GM18907 (cell line): ENCODE measurements around the gene BYSL.
A peak's percentile ranks its signal among the peaks of the same experiment; 100 is the strongest.

Source experiments
- ATAC-seq: cut with Tn5 transposase; IDR thresholded peaks from one replicate; pipeline ENCODE4 v1.9.1; 2021; ENCODE audit warnings: mild to moderate bottlenecking, moderate library complexity; ENCODE audit not compliant: unreplicated experiment

The BYSL gene, protein sequence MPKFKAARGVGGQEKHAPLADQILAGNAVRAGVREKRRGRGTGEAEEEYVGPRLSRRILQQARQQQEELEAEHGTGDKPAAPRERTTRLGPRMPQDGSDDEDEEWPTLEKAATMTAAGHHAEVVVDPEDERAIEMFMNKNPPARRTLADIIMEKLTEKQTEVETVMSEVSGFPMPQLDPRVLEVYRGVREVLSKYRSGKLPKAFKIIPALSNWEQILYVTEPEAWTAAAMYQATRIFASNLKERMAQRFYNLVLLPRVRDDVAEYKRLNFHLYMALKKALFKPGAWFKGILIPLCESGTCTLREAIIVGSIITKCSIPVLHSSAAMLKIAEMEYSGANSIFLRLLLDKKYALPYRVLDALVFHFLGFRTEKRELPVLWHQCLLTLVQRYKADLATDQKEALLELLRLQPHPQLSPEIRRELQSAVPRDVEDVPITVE

DNA sequence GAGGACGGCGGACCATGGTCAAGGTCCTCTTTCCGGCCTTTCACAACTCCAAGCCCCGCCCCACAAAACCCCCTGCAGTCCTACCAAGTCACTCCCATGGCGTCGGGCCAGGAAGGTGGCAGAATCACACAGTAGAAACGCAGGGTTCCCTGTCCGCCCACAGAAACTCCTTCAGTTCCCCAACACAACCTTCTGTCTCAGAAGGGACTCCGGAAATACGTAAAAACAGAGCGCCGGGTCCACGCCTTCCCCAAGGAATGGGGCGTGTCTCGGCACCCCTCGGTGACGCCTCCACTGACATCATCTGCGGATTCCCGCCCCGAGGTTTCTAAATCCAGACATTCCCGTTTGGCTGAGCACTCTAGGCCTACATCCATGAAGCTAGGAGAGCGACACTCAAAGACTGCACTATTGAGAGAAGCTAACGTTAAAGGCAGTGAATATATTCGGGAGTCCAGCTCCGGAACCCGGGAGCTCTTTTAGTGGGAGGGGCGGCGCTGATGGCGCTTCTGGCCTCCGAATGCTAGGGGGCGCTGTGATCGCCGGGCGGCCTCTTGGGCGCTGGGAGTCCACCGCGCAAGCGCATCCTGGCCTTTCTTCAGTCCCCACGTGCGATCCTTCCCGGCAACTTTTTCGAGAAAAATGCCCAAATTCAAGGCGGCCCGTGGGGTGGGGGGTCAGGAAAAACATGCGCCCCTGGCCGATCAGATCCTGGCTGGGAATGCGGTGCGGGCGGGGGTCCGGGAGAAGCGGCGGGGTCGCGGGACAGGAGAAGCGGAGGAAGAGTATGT is at the start of gene BYSL, which contains the start of gene MED20:
Gene BYSL (plus strand): TSS at position 579 of the 791 bp plus-strand sequence. CDS start 64 bp downstream, at position 643.
Gene MED20 (minus strand): TSS at position 219 of the 791 bp plus-strand sequence. CDS start 121 bp downstream, at position 98.
- ATAC-seq = peak; percentile 89

DNA sequence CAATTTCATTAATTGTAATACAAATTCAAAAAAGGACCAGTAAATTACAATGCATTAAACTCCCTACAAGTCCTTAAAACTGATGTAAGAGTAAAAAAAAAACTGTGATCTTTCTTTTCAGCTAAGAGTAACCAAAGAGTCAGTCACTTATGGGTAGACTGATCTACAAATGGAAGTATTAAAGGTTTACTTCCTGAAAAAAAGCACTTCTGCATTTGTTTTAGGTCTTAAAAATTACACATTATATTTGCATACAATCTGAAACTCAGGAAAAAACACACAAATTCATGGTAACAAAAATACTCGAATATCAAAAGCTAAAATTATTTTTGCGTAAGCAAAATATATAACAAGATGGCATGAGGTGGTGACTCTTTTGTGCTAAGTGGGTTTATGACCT is 49.6 kb upstream of the BYSL start:
- no peak for ATAC-seq

DNA sequence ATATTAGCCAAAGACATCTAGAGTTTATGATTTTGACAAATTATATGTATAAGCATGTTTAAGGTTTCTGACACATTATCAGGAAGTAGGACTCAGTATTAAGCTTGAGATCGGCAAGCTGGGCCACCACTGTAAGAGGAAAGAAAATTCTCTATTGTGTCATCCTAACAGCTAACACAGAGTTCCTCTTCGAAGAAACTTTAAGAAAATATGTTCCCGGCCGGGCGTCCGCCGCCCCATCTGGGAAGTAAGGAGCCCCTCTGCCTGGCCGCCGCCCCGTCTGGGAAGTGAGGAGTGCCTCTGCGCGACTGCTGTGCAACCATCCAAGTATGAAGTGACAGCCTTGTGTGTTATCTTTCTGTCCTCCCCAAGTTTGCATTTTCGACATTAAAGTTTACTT is 49.2 kb upstream of the BYSL start:
- no peak for ATAC-seq

DNA sequence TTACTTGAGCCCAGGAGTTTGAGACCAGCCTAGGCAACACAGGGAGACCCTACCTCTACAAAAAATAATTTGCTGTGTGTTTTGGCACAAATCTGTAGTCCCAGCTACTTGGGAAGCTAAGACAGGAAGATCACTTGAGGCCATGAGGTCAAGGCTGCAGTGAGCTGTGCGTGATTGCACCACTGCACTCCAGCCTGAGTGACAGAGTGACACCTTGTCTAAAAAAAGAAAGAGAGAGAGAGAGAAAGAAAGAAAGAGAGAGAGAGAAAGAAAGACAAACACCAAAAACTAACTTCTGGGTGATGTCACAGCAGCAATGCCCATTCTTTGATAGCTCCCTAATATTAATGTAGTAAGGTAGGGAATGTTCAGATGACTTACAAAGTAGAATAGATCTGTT is 46.6 kb upstream of the BYSL start:
- ATAC-seq = no peak

DNA sequence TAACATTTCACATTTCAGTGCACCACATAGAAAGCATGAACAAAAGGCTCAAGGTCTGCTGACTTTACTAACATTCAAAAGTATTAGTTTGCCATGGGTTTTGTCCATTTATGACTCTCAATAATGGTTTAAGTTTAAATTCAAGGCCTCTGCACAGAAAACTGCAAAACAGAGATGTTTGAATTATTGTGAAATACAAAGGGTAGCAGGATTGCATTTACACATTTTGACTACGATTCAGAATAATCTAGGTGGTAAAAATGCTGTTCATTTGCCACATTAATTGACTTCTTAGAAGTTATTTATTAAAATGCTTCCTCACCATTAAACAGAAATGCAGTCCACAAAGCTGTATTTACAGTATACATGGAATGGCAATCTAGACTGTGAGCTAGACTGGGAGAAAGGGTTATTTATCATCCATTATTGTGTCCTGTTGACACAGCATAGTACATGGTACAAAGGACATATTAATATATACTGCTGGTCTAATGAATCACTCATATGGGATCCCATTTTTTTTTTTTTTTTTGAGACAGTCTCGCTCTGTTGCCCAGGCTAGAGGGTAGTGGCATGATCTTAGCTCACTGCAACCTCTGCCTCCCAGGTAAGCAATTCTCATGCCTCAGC is 44.1 kb upstream of the BYSL start:
- no peak for ATAC-seq

DNA sequence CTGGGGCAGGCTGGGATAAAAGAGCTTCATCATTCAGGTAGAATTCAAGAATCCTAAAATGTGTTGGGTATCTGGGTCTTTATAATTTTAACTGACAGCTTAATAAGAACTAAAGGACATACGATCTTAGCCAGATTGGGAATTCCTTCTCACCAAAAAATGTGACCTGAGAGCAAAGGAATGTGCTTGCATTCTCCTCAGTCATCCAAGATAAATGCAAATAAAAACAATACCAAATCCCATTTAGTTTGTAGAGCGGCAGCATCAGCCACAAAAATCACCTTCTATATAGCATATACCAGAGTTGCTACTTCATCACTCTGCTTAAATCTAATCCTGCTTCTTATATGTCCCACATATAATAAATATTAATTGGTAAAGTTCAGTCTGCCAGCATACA is 43.1 kb upstream of the BYSL start:
- ATAC-seq = no peak

DNA sequence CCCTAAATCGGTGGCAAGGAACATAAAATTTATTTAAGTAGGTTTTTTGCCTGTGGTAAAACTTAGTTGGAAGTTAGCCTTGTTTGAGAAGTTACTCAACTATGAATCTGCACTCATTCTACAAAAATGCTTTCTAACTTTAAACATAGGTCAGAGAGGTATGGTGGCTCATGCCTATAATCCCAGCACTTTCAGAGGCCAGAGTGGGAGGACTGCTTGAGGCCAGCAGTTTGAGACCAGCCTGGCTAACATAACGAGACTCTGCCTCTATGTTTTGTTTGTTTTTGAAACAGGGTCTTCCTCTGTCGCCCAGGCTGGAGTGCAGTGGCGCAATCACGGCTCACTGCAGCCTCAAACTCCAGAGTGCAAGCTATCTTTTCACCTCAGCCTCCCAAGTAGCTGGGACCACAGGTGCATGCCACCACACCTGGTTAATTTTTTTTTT is 42.3 kb upstream of the BYSL start:
- ATAC-seq = no peak

DNA sequence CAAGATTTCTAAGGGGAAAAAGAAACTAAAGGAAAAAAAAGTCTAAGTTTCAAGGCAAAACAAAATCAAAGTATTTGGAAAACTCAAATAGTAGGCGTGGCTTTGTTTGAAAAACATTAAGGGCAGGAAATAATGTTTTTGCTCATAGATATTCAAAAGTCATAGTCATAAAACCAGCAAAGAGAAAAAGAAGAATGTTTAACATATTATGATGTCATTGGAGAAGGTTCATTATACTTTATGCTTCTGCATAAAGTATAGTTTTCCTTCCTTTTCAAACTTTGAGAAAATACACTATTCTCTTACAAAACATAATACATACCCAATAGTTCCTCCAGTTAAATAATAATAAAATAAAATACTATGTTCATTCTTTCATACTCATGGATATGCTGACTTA is 39.8 kb upstream of the BYSL start:
- no peak for ATAC-seq

DNA sequence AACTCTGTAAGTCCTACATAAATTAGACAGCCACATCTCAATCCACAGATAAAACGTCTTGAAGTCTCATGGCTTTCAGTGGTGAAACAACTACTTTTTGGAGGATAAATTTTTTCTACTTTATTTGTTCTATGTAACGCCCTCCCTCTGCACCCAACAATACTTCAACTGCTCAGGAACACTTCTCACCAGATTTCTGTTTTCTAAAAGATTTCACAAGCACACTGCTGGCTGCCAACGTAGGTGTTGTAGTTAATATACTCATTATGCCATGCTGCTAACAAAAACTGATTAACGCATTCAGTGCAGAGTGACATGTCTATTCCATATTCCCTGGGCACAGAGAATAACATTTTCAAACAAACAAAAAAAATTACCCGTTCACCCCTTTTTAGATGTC is 36.3 kb upstream of the BYSL start:
- no peak for ATAC-seq

DNA sequence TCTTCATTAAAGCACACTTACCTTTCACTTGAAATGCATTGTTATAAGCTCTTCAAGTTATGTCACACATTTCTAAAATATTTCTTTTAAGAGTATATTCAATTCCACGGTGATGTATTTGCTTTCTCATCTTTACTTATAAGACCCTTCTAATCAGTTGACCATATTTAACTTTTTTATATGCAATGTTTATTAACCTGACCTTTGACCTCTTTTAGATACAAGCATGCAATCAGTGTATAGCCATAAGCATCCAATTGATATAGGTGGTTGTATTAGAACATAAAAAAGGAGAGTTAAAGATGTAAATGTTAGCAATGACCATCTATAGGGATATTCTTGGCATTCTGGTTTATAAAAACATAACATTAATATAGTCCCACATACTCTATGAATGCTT is 35.4 kb upstream of the BYSL start:
- no peak for ATAC-seq

DNA sequence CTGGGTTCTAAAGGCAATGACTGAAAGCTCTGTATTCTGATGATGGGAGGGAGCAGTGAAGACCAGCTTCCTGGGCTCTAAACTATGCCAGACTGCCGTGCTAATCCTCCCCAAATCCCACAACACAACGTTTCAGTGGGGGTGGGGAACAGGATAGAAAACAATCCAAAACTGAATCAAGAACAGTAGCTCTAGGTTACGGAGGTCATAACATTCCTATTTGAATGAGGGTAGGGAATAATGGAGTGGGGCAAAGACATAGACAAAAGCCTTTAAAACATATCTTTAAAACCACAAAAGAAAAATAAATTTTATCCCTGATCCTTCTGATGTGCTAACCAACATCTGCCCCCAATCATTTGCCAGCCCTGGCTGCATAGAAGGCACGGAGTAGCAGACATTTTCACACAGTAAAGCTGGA is 34.0 kb upstream of the BYSL start:
- no peak for ATAC-seq

DNA sequence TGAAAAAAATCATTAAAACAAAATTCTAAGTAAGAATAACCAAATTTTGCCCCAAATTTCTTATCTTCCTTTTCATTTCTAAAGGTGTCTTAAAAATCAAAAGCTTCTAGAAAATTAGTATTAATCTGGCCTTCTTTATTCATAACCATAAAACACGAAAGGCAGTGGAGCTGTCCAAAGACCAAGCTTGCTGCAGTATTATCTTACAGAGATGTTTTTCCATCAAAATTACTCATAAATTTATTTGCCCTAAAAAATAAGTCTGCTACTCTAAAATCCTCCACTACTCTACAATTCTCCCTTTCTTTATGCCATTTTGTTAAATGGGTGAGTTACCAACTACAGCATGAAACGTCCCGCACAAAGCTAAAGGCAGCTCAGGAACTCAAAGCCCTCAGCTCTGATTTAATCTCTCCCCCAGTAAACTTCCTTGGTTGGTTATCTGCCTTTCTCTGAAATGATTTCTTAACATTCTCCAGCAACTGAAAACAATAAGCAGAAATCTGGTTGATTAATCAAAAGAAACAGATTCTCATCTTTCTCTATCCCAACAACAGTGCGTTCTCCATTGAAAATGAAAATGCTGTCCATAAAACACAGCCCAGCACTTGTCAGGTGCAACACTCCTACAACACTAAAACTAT is 28.3 kb upstream of the BYSL start:
- no peak for ATAC-seq

DNA sequence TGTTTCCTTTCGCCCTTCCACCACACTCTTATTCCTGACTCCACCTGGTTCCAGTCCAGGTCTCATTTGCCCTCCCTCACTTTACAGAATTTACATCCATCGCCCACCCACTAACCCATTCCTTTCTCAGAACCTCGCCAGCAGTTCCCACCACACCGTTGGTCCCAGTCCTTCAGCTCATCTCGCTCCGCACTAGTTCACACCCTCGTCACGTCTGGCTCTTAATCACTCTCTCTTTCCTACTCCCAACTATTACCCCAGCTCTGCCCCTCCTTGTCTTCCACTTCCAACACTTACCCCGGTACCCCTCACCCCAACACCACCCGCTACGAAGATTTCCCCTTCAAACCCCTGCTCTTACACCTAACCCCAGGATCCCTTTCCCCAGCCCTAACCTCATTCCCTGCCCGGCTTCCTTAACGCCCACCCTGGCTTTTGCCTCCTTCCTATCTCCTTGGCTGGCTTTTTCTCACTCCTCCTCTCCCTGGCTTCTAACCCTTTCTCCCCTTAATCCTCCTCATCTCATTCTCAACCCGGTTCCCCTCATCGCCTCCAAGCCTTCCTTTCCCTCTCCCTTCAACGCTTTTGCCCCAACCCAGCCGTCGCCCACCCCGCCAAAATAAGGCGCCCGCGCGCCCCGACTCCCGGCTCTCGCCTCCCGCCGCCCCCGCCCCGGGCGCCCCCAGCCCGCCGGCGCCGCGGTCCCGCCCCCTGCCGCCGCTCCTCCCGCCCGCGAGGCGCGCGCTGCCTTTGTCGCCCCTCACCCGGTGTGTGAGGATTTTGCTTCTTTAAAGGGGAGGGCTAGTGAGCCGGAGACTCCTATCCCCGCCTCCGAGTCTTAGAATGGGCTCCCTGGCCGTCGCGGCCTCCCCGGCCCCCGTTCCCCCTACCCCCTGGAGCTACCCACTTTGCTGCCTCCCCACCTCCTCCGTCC is 26.7 kb upstream of the BYSL start:
- ATAC-seq = peak; percentile 25

DNA sequence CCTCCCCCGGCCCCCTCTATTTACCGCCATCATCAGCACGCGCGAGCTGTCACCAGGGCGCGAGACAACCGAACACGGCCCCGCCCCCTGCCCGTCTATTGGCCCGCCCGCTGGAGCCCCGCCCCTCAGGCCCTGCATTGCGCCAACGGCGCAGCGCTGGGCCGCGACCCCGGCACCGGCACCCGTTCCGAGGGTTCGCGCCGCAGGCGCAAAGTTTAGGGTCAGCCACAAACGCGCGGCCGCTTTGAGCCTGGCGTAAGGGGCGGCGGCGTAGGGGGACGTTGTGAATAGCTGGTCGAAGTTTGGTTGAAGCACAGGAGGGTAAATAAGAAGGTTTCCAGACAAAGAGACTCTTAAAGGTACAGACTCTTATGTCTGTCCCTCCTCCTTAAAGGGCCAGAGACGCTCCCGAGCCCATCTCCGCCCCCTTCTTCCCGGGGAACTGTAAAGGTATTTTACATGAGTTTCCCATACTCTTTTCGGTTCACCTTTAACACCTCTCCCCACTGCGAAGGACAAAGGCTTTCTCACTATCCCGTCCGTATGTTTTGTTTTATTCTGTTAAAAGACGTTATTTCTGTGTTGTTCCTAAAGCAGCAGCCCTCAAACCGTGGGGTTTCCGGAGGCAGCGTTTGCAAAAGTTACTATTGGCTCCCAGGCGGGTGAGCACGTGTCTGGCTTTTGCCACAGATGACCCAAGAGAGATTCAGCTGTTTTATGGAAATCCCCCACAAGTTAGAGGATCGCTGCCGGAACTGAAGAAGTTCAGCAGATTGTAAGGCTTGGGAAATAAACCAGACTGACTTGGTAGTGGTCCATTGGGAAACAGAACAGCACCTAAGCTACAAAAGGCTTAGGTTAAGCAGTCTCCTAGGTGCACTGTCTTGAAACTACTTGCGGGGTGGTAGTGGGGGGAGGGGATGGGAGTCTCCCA is 25.7 kb upstream of the BYSL start, which contains the start of gene USP49:
Gene USP49 (minus strand): TSS at position 76 of the 934 bp plus-strand sequence. CDS start 88,392 bp downstream, outside the sequence.
- peak; percentile 83 for ATAC-seq

DNA sequence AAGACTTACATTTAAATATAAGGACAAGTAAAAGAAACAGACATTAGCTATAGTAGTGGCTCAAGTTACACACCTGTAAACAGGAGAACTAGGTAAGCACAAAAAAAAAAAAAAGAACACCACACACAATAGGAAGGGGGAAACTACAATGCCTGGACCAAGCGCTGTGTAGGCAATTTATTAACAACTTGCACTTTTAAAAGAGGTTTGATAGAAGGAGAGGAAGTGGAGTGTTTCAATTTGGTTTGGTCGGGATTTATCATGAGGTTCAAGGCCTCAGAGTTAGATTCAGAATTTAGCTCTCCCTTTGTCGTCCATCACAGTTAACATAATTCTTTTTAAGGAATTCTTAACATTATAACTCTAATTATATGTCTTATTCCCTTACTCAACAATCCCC is 25.0 kb upstream of the BYSL start:
- ATAC-seq = no peak

DNA sequence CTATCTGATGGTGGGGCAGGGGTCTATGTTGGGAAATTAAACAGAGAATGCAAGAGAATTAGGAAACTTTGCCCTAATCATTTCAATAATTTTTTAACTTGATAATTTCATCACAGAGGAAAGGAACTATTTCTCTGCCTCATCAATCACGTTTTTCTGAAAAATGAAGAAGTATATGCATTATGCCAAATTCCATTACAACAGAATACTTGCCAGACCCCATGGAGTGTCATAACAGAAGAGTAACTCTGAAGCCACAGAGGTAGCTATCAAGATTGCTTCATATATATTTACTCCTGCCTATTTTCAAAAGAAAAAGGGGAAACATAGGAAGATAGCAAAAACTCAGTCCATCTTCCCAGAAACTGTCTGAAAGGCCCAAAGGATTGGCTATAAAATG is 20.4 kb upstream of the BYSL start:
- no peak for ATAC-seq

DNA sequence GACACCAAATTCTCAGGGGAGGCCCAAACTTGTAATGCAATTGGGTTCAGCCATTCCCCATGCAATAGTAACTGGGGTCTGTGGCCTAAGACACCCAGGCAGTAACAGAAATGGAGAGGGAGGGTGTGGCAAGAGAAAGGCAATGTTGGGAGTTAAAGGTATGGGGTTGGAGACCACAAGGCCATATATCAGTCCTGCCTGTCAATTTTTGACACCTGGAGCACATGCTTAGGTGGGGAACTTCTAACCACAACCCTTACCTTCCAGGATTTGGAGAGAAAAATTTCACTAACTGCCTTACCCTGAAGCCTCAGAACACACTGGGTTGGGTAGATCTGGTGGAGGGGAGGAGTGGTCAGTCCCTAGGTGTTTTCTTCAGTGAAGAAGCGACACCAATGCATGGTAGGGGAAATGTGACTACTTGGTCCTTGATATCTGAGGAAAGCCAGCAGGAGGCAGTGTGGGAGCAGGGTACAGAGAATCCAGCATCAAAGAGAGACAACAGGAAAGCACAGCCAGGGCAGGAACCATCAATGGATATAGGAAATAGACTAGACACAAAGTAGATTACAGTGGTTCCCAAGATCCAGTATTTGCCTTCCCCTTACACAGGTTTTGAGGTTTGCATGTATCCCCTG is 19.3 kb upstream of the BYSL start:
- ATAC-seq = no peak

DNA sequence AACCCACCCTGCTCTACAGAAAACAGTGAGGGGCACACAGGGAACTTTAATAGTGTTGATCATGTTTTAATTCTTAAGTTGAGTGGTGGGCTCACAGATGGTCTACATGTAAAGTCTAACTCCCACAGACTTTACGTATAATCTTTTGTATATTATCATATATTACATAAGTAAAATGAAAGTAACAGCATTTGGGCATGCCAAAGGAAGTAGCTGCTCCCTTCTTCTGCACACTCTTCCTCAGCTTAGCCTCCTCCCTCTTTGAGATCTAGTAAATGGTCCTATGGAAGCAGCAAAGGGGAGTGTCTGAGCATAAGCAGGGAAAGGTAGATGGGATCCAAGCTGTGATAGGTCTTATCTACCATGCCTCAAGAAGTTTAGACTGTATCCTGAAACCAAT is 11.6 kb upstream of the BYSL start:
- ATAC-seq = no peak
